Astrocyte (in vitro differentiated cells and primary cell): Measurements from ENCODE around the gene SLIT3.

Experiments used
- CTCF ChIP-seq: IDR thresholded peaks from 2 replicates; pipeline ENCODE4 v1.5.1; 2011; ENCODE audit warnings: low read depth, mild to moderate bottlenecking, inconsistent platforms, low read length, moderate library complexity; ENCODE audit not compliant: insufficient read depth
- EZH2 ChIP-seq: IDR thresholded peaks from 2 replicates; pipeline ENCODE4 v1.6.1; 2012; ENCODE audit warnings: mild to moderate bottlenecking, low read length, inconsistent platforms; ENCODE audit not compliant: insufficient read depth

GRCh38 chr5:168843277-168844015 is 457.5 kb downstream of the SLIT3 start:
- TF ChIP-seq CTCF (no peak), EZH2 (no peak)
